H1 (cell line): Measurements from ENCODE around the gene ARL8A.

Experiments
- BCL11A ChIP-seq, 2 experiments: IDR thresholded peaks; one replicate each; pipeline ENCODE4 v1.6.1; 2011; ENCODE audit warnings: low read depth in 2 of 2, low read length in 2 of 2, mild to moderate bottlenecking in 2 of 2
- CBX5 ChIP-seq: fragments of 300-800, 300-1000 bp; sonication (generic); IDR thresholded peaks from 2 replicates; pipeline ENCODE4 v1.7.1; 2016; ENCODE audit warnings: antibody characterized with exemption, low read length, low read depth
- EZH2 ChIP-seq: fragments of 200-600 bp; sonication (generic); IDR thresholded peaks from 2 replicates; pipeline ENCODE4 v1.7.1; 2012; ENCODE audit warnings: low read depth, mild to moderate bottlenecking, moderate library complexity, low read length, inconsistent platforms; ENCODE audit not compliant: severe bottlenecking
- JUND ChIP-seq: IDR thresholded peaks from 2 replicates; pipeline ENCODE4 v1.6.1; 2011; ENCODE audit warnings: mild to moderate bottlenecking, improper control_type of control experiment, low read length
- POLR2A ChIP-seq, 2 experiments: IDR thresholded peaks; 1 replicate in 1 of 2; 2 replicates in 1 of 2; pipeline ENCODE4 v1.6.1; 2011; ENCODE audit warnings: low read depth in 2 of 2, low read length in 2 of 2, mild to moderate bottlenecking in 2 of 2; ENCODE audit errors: control extremely low read depth in 1 of 2
- RNF2 ChIP-seq: fragments of 200-900, 300-1000 bp; sonication (generic); IDR thresholded peaks from 2 replicates; pipeline ENCODE4 v1.7.1; 2016; ENCODE audit warnings: borderline replicate concordance, low read depth, mild to moderate bottlenecking, antibody characterized with exemption, low read length; ENCODE audit not compliant: poor library complexity, severe bottlenecking; ENCODE audit errors: missing control alignments
- SIN3A ChIP-seq, 2 experiments: IDR thresholded peaks in 1 of 2; conservative IDR thresholded peaks in 1 of 2; 2 replicates each; pipeline ENCODE4 v1.6.1; 2011 to 2012; ENCODE audit warnings: low read length in 2 of 2, improper control_type of control experiment in 1 of 2, low read depth in 1 of 2, mild to moderate bottlenecking in 1 of 2
- SP1 ChIP-seq: IDR thresholded peaks from 2 replicates; pipeline ENCODE4 v1.6.1; 2011; ENCODE audit warnings: low read depth, low read length
- TAF1 ChIP-seq: IDR thresholded peaks from 2 replicates; pipeline ENCODE4 v1.6.1; 2011; ENCODE audit warnings: mild to moderate bottlenecking, low read depth, low read length
- YY1 ChIP-seq: IDR thresholded peaks from 2 replicates; pipeline ENCODE4 v1.6.1; 2011; ENCODE audit warnings: low read depth, mild to moderate bottlenecking, low read length
- TF ChIP-seq, protein P1 (sequence below): IDR thresholded peaks from 2 replicates; pipeline ENCODE4 v1.6.1; 2012; ENCODE audit warnings: inconsistent platforms
- TF ChIP-seq, protein P2 (sequence below), 3 experiments: IDR thresholded peaks; 1 replicate in 2 of 3; 2 replicates in 1 of 3; pipeline versions ENCODE4 v1.5.1 to v1.6.1; 2011; ENCODE audit warnings: low read length in 3 of 3, mild to moderate bottlenecking in 3 of 3, inconsistent platforms in 2 of 3, low read depth in 1 of 3, moderate library complexity in 1 of 3; ENCODE audit not compliant: insufficient read depth in 1 of 3; ENCODE audit errors: control extremely low read depth in 1 of 3

DNA sequence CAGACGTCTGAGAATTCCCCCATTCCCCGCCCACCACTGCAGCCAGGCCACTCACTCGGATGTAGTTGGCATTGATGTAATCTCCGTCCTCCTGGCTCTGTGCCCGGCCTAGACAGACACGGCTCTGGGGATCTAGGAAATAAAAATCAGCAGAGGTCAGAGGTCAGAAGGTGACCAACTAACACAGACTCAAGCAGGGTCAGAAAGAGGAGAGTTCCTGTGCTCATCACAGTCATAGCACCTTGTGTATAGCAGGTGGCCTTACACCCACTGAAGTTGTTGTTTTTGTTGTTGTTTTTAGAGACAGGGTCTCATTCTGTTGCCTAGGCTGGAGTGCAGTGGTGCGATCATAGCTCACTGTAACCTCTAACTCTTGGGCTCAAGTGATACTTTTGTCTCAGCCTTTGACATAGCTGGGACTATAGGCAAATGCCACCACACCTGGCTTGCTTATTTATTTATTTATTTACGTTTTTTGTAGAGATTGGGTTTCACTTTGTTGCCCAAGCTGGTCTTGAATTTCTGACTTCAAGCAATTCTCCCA, 11.0 kb upstream of the ARL8A start:
- TF ChIP-seq POLR2A (IDR thresholded peaks at IDR 0.05; ENCODE audit: control extremely low read depth in 1 of 2, low read depth in 2 of 2, low read length in 2 of 2) (no peak), JUND (no peak), BCL11A (IDR thresholded peaks at IDR 0.05; ENCODE audit: low read depth in 2 of 2, low read length in 2 of 2) (no peak), SP1 (no peak), YY1 (no peak), SIN3A (conservative IDR thresholded peaks at IDR 0.05 in 1 of 2, IDR thresholded peaks at IDR 0.05 in 1 of 2; ENCODE audit: low read depth in 1 of 2, low read length in 2 of 2) (no peak), EZH2 (no peak), CBX5 (no peak), TAF1 (no peak), RNF2 (no peak)
- TF ChIP-seq, protein P1, sequence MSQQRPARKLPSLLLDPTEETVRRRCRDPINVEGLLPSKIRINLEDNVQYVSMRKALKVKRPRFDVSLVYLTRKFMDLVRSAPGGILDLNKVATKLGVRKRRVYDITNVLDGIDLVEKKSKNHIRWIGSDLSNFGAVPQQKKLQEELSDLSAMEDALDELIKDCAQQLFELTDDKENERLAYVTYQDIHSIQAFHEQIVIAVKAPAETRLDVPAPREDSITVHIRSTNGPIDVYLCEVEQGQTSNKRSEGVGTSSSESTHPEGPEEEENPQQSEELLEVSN = no peak
- TF ChIP-seq, protein P2, sequence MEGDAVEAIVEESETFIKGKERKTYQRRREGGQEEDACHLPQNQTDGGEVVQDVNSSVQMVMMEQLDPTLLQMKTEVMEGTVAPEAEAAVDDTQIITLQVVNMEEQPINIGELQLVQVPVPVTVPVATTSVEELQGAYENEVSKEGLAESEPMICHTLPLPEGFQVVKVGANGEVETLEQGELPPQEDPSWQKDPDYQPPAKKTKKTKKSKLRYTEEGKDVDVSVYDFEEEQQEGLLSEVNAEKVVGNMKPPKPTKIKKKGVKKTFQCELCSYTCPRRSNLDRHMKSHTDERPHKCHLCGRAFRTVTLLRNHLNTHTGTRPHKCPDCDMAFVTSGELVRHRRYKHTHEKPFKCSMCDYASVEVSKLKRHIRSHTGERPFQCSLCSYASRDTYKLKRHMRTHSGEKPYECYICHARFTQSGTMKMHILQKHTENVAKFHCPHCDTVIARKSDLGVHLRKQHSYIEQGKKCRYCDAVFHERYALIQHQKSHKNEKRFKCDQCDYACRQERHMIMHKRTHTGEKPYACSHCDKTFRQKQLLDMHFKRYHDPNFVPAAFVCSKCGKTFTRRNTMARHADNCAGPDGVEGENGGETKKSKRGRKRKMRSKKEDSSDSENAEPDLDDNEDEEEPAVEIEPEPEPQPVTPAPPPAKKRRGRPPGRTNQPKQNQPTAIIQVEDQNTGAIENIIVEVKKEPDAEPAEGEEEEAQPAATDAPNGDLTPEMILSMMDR (IDR thresholded peaks at IDR 0.05; ENCODE audit: control extremely low read depth in 1 of 3, insufficient read depth in 1 of 3, low read depth in 1 of 3, low read length in 3 of 3) = no peak
